ENCODE results near the gene FHIT.

Gene FHIT

DNA sequence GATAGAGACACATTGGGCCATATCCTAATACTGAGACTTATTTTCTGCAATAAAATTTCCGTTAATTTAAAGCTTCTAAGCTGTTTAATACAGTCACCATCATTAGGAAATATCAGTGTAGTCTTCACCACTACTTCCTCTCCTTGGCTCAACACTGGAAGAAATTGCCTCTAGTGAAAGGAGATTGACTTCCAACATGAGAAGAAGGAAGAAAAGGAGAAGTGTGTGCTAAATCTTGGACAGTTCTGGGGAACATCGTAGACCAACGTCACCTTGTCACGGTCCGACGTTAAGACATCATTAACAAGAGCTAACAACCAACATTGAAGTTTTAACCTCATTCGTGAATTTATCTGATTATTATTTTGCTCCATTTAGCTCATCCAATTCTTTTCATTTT is 1214.4 kb downstream of the FHIT start:
- TF ChIP-seq, protein P1, sequence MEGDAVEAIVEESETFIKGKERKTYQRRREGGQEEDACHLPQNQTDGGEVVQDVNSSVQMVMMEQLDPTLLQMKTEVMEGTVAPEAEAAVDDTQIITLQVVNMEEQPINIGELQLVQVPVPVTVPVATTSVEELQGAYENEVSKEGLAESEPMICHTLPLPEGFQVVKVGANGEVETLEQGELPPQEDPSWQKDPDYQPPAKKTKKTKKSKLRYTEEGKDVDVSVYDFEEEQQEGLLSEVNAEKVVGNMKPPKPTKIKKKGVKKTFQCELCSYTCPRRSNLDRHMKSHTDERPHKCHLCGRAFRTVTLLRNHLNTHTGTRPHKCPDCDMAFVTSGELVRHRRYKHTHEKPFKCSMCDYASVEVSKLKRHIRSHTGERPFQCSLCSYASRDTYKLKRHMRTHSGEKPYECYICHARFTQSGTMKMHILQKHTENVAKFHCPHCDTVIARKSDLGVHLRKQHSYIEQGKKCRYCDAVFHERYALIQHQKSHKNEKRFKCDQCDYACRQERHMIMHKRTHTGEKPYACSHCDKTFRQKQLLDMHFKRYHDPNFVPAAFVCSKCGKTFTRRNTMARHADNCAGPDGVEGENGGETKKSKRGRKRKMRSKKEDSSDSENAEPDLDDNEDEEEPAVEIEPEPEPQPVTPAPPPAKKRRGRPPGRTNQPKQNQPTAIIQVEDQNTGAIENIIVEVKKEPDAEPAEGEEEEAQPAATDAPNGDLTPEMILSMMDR (IDR thresholded peaks at IDR 0.05; ENCODE audit: borderline replicate concordance, insufficient read depth, low read depth, low read length), result no peak
- H3K4me3 ChIP-seq (ENCODE audit: low read depth, low read length), result no peak overlapping the region

DNA sequence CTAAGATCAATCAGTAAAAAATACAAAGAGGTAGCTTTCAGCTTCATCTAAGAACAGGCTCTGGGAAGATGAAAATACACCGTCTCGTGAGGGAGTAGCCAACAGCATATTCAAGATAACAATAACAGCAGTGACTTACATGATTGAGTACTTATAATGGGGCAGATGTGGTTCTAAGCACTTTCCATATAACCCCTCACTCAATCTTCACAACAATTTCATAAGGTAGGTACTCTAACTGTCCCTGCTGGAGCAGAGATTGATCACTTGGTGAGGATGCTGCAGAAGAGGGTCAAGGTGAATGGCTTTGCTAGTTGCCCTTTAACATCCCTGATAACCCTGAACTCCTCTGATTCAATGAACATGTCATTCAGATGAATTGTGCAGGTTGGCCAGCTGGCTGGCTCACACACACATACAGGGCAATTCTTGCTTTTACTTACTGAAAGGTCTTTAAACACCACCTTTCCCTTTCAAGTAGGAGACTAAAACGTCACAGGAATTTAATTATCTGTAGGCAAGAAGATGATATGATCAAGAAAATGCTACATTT is 1217.3 kb downstream of the FHIT start:
- TF ChIP-seq, protein P1 (IDR thresholded peaks at IDR 0.05; ENCODE audit: borderline replicate concordance, insufficient read depth, low read depth, low read length), result no peak

DNA sequence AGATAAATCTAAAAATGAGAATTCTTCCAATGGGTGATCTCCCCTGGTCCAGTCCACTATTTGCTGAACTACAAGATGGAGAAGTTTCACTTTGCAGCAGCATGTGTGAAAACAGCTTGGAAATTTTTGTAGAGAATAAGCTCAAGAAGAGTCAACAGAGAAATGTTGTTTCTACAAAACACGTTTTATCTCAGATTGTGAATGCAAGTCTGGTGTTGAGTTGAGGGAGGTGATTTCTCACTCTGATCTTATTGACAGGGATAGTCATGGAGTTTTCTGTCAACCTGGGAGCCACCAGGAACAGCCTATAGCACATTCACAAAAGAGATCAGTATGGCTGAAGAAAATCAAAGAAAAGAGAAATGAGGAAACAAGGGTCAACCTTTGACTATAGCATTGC is 1220.3 kb downstream of the FHIT start:
- no peak overlapping the region for H3K4me3 ChIP-seq (ENCODE audit: low read depth, low read length)
- TF ChIP-seq, protein P1 (IDR thresholded peaks at IDR 0.05; ENCODE audit: borderline replicate concordance, insufficient read depth, low read depth, low read length), result no peak

More for the DNA sequence above, 1217.3 kb downstream of the FHIT start:
- no peak overlapping the region for H3K4me3 ChIP-seq (ENCODE audit: low read depth, low read length)

DNA sequence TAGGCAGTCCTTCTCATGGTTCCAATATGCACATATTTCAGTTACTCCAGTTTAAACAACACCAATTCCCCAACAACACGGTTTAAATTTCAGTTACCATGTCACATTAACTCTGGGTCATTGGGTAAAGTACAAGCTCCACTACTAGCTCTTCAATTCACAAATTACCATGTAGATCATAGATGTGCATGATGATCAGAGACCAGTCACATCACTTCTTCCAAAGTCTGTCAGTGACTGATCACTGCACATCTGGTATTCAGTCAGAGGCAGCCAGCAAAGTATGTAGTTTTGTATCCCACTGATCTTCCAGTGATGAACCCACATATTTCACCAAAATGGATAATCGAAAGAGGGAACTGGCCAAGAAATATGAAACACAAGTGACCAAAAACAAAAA is 1223.0 kb downstream of the FHIT start:
- TF ChIP-seq, protein P1 (IDR thresholded peaks at IDR 0.05; ENCODE audit: borderline replicate concordance, insufficient read depth, low read depth, low read length), result no peak
- no peak overlapping the region for H3K4me3 ChIP-seq (ENCODE audit: low read depth, low read length)

DNA sequence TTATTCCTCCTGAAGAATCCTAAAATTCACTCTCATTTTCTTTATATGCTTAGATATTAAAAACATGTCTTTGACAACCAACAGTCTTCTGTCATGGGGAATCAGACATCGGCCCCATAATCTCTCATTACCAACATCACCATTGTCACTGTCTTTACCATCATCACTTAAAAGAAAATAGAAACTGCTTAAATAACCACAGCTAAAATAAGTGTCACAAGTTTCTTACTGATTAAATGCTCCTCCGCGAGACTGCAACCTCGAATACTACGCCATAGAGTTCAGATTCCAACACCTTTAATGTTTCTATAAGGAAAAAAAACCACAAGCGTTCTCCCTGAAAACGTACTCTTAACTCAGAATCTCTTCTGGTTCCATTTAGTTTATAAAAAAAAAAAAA is 1223.9 kb downstream of the FHIT start:
- TF ChIP-seq, protein P1 (IDR thresholded peaks at IDR 0.05; ENCODE audit: borderline replicate concordance, insufficient read depth, low read depth, low read length), result no peak
- no peak overlapping the region for H3K4me3 ChIP-seq (ENCODE audit: low read depth, low read length)

DNA sequence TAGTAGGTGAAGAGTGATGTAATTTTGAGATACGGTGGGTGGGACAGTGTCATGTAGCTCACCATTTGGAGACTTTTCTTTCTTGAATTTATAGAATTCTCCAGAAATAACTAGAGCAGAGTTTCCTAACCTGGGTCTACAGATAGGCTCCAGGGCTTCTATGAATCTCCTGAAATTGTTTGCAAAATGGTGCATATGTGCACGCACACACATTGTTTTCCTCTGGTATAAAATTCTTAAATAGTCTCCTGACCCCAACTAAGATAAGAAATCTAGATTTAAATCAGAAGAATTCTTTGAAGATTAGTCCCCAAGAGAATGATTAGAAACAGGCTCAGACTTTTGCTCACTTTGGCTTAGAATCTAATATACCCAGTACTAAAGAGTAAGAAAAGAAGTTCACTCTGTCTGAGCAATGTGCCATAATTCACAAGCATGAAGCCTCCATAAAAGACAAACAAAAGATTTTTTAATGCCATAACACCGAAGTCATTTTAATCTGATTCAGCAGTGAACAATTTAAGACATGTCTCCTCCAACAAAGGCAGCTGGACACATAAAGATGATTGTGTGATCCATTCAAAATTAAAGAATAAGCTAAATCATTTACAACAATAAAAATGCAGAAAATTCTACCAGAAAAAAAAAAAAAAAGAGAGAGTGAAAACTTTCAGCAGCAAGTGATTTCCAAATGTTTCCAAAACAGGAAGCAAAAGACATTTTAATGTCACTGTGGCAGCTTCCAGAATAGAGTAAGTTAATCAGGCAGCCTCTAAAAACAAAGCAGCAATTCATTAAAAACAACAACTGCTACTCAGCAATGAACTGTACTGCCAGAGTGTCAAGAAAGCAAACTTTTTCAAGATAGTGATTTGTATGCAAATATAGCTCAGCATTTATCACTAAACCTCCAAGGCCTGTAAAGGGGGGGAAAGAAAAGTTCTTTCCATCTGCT is 1225.9 kb downstream of the FHIT start:
- TF ChIP-seq, protein P1 (IDR thresholded peaks at IDR 0.05; ENCODE audit: borderline replicate concordance, insufficient read depth, low read depth, low read length), result no peak

DNA sequence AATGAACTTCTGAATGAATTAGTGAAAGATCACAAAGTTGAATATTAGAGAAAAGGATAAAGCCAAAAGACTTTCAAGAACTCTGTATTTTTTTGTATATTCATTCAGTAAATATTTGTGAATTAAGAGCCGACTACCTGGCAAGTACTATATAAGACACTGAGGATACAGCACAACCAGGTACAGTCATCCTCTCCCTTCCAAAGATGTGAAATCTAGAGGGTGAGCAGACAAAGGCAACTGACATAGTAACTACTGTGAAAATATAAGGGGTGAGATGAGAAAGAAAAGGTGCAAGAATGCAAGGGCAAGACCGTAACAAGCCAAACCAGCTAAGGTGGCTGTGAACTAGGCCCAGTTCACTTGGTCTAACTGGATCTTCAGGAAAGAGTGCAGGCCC is 1226.9 kb downstream of the FHIT start:
- TF ChIP-seq, protein P1 (IDR thresholded peaks at IDR 0.05; ENCODE audit: borderline replicate concordance, insufficient read depth, low read depth, low read length), result no peak
- no peak overlapping the region for H3K4me3 ChIP-seq (ENCODE audit: low read depth, low read length)

More for the DNA sequence above, 1225.9 kb downstream of the FHIT start:
- H3K4me3 ChIP-seq (ENCODE audit: low read depth, low read length), result no peak overlapping the region
